Parietal lobe (tissue), 1 donor: ENCODE measurements around the gene SRPX. TPM values are rescaled to one million over a fixed set of nuclear protein-coding genes. Genes with fewer than 3 reads are reported as not detected.

Source experiments
- total RNA-seq: library from RNA; depleted of rRNA; stranded (reverse); fragments of >200 nt; gene quantifications from one replicate; pipeline ENCODE4 v1.2.3, GENCODE V29; 2014

Gene SRPX, protein sequence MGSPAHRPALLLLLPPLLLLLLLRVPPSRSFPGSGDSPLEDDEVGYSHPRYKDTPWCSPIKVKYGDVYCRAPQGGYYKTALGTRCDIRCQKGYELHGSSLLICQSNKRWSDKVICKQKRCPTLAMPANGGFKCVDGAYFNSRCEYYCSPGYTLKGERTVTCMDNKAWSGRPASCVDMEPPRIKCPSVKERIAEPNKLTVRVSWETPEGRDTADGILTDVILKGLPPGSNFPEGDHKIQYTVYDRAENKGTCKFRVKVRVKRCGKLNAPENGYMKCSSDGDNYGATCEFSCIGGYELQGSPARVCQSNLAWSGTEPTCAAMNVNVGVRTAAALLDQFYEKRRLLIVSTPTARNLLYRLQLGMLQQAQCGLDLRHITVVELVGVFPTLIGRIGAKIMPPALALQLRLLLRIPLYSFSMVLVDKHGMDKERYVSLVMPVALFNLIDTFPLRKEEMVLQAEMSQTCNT
- total RNA-seq: 0.31 TPM

DNA sequence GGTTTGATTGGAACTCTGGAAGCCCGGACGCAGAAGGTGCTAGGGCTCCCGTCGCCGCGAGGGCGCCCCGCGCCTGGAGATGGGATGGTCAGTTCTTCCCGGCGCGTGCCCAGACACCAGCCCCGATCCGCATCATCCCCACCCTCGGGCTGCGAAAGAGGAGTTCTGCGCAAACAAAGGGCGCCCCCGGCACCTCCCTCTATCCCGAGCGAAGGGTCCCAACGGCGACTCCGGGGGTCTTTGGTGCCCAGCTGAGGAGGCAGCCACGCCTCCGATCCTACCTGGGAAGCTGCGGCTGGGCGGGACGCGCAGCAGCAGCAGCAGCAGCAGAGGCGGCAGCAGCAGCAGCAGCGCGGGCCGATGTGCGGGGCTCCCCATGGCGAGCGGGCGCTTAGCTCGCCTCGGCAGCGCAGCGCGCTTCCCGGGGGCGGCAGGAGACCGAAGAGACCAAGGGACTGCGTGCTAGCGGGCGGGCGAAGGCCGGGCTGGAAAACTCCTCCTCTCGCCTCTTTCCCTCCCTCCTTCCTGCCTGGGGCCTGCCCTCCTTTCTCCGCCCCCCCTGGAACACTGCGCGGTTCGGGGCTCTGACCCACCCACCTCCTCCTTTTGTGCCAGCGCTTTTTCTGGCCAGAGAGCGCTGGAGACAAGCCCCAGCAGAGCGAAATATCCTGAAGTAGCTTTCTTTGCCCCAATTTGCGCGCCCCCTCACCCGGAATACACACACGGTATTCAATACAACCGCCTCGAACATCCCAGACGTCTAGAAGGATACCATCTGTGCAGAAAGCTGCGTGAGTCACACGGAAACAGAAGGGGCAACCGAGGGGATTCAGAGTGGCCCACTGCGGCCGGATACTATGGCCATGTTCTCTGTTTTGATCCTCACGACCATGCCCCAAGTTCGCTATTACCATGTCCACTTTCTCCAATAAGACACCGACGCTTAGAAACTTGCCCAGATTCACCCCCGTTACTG, at the start of gene SRPX:
Gene SRPX (minus strand): TSS at position 457 of the 976 bp plus-strand sequence. CDS start 79 bp downstream, at position 378.

Other genes starting within 250 kb of the SRPX start
- 2.2 TPM for gene SYTL5, start 214.3 kb downstream of the SRPX start, total RNA-seq
- 17.2 TPM for gene RPGR, start 106.6 kb upstream of the SRPX start, total RNA-seq
- gene OTC, start 131.7 kb upstream of the SRPX start, total RNA-seq: not detected